22Rv1 (cell line): ENCODE results near the gene CNTN2.

Experiments
- H3K27ac ChIP-seq: fragments of 450-650 bp; 2 replicates; pipeline ENCODE4 v1.5.1; 2017
- CTCF ChIP-seq: fragments of 450-650 bp; IDR thresholded peaks from 2 replicates; pipeline ENCODE4 v1.5.1; 2017; ENCODE audit warnings: mild to moderate bottlenecking
- ZFX ChIP-seq: fragments of 450-650 bp; IDR thresholded peaks from 2 replicates; pipeline ENCODE4 v1.6.1; 2017; ENCODE audit warnings: antibody characterized with exemption, borderline replicate concordance

CNTN2 gene

GRCh38 chr1:205042911-205043806 lies at the start of gene CNTN2:
CNTN2 (plus strand) TSS chr1:205043212; CDS start chr1:205053186, 9,974 bp downstream.
- TF ChIP-seq ZFX (no peak), CTCF (no peak)
- no peak within 1 kb of the TSS for H3K27ac ChIP-seq

GRCh38 chr1:204994086-204994862 lies 48.7 kb upstream of the CNTN2 start:
- TF ChIP-seq ZFX (no peak), CTCF (no peak)
- no peak overlapping the region for H3K27ac ChIP-seq

- no peak overlapping the region for H3K27ac ChIP-seq
- TF ChIP-seq CTCF = no peak
- TF ChIP-seq ZFX = no peak
Measured at GRCh38 chr1:204996981-204997380, 46.0 kb upstream of the CNTN2 start.

- H3K27ac ChIP-seq = no peak overlapping the region
- TF ChIP-seq ZFX (no peak), CTCF (no peak)
Measured at GRCh38 chr1:204997591-204998355, 45.2 kb upstream of the CNTN2 start.

GRCh38 chr1:205001162-205001561 lies 41.9 kb upstream of the CNTN2 start:
- no peak overlapping the region for H3K27ac ChIP-seq
- TF ChIP-seq ZFX (no peak), CTCF (no peak)

GRCh38 chr1:205002705-205003104 lies 40.3 kb upstream of the CNTN2 start:
- peak overlapping the region; percentile 57 for H3K27ac ChIP-seq
- TF ChIP-seq ZFX (no peak), CTCF (no peak)
